ENCODE data around the gene SOHLH2. TPM values are rescaled to one million over a fixed set of nuclear protein-coding genes. Genes with fewer than 3 reads are reported as not detected.

SOHLH2 gene, protein sequence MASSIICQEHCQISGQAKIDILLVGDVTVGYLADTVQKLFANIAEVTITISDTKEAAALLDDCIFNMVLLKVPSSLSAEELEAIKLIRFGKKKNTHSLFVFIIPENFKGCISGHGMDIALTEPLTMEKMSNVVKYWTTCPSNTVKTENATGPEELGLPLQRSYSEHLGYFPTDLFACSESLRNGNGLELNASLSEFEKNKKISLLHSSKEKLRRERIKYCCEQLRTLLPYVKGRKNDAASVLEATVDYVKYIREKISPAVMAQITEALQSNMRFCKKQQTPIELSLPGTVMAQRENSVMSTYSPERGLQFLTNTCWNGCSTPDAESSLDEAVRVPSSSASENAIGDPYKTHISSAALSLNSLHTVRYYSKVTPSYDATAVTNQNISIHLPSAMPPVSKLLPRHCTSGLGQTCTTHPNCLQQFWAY
- 1.1 and 3.4 TPM in 2 replicates for total RNA-seq (2014; rRNA removed; shearing (Covaris generic))

DNA sequence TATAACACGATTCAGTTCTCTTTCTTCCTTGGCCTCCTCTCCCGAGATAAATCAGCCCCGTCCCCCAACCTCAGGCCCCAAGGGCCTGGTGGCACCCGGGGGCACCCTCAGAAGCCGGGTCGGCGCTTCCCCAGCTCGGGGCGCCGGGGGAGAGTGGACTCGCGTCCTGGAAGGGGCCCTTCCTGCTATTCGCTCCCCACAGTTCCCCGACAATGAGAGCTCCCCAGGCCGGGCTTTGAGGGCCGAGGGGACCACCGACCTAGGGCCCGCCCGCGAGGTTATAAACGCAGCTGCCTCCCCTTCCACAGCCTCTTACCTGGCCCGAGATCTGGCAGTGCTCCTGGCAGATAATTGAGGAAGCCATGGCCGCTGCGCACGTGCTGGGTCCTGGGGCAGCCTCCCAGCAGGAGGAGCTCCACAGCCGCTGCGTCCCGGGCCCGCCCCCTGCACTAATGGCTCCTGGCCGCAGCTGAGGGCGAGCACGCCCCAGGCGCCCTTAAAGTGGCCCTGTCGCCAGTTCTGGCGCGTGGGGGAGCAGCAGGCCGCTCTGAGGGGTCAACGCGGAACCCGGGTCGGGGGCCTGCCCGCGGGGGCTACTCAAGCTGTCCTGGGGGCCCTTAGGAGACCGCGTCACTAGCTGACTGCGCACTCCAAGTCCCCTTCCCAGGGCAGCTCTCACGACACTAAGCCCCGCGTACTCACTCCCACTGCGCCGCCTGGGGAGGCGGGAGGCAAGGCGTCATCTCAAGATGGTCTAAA, at the start of gene SOHLH2:
Gene SOHLH2, minus strand, starts transcription at position 394 of the 759 bp plus-strand sequence. Its CDS starts 30 bp downstream, at position 364.
- no peak for DNase-seq (ENCODE audit: low spot score)

DNA sequence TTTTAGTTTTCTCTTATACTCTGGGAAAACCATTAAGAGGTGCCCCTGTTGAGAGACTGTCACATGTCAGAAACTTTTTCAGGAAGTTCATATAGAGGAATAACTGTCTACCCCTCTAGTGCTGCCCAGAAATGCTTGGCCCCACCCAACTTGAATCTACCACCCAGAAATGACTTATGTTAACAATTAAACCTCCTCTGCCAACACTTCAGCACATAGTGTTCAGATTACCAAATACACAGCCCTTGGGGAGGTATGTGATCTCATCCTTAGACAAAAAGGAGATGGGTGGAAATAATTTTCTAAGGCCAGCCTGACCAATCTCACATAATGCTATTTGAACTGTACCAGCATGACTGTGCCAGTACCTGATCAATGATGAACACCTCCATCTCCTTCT, 47.6 kb upstream of the SOHLH2 start:
- no peak for DNase-seq (ENCODE audit: low spot score)

DNA sequence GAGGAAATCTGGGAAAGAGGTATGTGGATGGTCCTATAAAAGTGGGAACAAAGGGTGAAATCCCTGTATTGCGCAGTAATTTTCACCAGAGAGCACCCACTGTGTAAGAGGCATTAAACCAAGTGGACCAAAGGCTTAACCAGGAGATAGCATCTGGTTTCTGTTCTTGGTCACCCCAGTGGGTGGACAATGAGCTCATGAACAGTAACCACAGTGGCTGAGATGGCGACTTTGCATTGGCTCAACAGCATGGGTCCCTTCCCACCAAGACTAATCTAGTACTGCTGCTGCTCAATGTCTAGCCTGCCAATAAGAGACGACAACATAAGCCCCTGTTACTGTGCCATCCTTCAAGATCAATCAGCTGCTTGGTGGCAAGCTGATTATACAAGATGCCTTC, 46.7 kb upstream of the SOHLH2 start:
- no peak for DNase-seq (ENCODE audit: low spot score)

DNA sequence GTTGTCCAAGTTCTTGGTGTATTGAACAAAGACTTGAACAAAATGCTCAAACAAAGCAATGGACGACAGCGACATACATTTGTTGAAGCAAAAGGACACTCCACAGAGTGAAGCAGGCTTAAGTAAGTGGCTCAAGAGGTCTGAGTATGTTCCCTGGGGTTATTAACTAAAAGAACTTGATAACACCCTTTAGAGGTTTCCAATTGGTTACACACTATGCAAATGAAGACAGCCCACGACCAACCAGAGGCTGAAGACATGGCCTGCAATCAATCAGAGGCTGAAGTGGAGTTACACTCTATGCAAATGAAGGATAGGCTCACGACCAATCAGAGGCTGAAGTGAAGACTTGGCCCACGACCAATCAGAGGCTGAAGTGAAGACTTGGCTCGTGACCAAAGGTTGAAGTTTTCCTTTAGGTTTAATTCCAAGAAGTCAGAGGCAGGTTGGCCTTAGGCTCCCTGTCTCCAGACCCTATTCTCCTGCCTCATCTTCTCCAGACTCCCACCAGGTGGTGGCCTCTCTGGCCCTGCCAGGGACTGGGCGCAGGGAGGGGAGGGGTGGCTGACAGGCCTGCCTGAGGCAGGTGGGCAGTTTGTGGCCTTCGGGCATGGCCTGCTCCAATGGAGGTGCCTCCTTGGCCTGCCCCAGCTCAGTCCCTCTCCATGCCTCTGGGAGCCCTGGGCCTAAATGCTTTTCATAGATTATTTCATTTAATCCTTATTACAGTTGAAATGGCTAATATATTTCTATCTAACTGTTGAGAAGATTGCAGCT, 45.2 kb upstream of the SOHLH2 start:
- DNase-seq (ENCODE audit: low spot score), result no peak

DNA sequence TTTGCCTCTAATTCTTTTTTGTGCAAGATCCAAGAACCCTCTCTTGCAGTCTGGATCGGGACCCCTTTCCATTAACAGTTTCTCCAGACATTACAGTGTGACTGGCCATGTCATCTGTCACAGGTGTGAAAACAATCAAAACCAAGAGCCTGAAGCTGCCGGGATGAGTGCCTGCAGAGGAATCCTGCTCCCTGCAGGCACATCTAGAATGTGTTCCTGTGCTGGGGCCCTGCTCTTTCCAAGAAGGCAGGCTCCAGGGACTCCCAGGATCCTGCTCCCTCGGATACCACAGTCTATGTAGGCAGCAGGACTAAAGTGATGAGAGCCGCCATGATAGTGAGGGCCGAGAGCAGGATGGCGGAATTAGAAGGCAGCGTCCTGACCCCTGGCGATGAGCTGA, 44.5 kb upstream of the SOHLH2 start:
- no peak for DNase-seq (ENCODE audit: low spot score)

DNA sequence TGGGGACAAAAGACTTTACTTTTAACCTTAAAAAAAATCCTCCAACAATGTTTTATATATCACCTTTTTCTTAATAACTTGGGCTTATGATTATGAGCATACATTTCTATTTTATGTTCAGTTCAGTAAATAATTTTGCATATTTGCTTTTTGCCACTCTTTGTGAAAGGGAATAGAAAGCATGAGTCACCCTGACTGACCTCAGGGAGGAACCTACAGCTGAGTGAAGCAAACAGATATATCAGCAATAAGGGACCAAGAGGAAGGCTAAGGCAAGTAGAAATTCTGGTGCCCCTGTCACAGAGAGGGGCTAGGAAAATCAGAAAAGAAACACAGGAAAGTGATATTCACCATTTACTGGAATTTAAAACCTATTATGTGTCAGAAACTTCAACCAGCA, 37.2 kb upstream of the SOHLH2 start:
- DNase-seq (ENCODE audit: low spot score), result no peak

DNA sequence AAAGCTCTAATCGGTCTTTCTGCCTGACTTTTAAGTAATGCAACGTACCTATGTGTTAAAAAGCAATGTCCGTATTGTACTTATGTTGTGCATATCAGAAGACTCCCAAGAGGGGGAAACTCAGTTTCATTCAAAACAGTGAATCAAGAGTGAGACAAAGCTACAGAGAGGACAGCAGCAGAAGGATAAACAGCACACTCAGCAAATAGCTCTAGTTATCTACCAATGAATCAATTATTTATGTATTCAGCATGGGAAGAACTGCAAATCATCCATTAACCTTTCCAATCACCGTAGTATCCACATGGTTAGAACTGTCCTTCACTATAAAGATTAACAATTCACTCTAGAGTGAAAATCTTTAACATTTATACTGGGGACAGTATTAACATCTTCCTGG, 36.7 kb upstream of the SOHLH2 start:
- no peak for DNase-seq (ENCODE audit: low spot score)

DNA sequence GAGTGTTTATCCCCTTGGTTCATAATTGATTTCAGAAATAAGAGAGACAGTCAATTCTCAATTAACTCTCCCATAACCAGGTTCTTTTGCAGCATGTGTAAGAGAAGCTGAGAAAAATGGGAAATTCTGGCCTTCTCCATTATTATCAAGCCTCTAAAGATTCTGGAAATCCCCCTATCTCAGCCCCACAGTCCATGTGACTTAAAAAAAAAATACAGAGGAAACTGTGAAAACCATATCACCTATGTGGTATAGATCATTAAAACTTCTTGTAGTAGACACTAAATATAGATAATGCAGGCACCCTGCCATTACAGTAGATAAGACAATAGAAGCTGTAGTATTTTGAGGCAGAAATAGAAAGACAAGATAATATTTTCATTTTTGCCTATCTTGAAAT, 34.3 kb upstream of the SOHLH2 start:
- DNase-seq (ENCODE audit: low spot score), result no peak

DNA sequence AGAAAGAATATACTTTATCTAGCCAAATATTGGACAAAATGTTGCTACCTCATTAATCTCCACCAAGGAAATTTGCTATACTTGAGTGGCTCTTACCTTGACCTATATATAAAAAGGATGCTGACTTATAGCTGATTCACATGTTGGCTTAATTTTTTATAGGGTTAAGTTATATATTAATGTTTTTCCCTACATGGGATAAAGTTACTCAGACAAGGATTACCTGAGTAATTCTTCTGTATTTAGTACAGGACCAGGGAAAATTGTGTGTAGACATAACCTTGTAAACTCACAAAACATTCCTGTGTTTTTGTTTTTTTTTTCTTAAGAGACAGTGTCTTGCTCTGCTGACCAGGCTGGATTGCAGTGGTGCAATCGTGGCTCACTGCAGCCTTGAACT, 30.6 kb upstream of the SOHLH2 start:
- no peak for DNase-seq (ENCODE audit: low spot score)

DNA sequence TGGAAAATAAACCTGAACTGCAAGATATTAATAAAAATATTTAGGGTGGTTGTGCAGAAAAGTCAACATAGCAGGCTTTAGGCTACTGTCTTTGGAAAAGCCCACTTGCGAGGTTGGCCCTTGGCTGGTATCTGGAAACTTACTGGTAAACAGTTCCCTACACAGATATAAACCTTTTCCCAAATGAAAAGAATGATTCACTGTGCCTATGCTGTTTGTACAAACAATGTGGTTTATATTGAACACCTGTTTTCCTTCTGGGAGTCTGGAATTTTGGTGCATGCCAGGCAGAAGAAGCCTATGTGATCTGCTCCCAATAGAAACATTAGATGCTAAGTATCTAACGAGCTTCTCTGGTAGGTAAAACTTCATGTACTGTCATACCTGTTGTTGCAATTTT, 29.7 kb upstream of the SOHLH2 start:
- no peak for DNase-seq (ENCODE audit: low spot score)

DNA sequence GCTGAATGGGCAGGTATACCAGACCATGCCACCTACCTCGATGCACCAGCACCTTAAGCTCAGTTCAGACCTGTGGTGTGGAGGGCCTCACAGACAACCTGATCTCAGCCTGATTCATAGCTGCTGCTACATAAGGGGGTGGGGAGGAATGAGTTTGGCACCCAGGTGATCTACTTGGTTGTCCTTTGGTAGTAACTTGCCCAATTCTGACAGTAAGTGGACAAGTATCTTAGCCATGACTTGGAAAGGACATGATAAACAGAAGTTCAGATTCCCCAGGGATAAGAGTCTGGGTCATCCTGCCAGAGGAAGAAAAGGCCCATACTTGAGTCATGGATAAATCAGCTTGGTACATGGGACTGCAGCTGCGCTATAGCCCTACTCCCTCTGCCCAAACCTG, 28.4 kb upstream of the SOHLH2 start:
- DNase-seq (ENCODE audit: low spot score), result no peak

DNA sequence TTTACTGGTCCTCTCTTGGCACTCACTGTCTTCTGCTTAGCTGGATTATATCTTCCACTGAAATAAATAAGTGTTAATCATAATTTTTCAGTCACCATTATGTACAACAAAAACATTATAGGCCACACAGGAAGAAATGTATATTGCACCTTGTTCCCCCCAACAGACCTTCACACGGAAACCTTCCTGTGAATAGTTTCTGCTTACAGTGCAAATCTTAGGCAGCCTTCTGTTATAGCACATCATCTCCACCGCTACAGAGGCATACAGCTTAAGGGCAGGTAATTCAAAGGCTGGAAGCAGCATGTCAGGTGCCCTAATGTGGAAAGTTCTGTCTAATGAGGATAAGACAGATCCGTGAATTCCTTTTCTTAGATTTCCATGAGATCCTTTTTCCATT, 16.9 kb upstream of the SOHLH2 start:
- no peak for DNase-seq (ENCODE audit: low spot score)

DNA sequence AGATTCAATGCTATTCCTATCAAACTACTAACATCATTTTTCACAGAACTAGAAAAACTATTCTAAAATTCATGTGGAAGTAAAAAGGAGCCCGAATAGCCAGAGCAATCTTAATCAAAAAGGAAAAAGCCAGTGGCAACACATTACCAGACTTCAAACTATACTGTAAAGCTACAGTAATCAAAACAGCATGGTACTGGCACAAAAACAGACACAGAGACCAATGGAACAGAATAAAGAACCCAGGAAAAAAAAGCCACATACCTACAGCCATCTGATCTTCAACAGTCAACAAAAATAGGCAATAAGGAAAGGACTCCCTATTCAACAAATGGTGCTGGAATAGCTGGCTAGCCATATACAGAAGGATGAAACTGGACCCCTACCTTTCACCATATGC, 10.4 kb upstream of the SOHLH2 start:
- no peak for DNase-seq (ENCODE audit: low spot score)

DNA sequence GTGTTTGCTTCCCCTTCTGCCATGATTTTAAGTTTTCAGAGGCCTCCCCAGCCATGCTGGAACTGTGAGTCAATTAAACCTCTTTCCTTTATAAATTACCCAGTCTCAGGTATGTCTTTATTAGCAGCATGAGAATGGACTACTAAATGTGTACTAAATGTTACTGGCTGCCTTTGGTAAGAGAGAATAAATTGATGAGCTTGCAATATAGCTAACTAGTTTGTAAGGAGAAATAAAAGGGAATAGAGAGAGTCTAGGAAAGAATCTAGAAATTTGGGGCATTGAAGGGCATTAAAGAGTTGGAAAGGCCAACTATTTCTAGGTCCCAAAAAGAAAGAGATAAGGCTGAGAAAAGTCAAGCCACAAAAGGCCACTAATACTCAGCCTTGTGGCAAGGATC, 5.5 kb upstream of the SOHLH2 start:
- DNase-seq (ENCODE audit: low spot score), result no peak

DNA sequence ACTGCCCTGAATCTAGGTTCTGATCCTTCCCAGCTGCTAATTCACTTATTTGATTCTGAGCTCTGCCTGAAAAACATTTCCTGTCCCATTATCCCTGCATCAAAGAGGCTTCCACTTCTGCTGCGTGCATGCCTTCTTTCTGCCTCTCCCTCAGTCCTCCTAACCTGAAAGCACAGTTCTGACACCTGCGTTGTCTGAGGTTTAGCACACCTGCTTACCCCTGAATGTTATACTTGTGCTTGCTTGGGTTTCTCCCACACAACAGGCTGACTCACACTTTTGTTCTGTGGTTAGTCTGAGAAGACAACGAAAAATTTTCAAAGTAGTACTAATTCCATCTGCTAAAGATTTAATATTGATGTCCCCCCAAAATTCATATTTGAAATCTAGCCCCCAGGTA, 3.1 kb upstream of the SOHLH2 start:
- DNase-seq (ENCODE audit: low spot score), result no peak

DNA sequence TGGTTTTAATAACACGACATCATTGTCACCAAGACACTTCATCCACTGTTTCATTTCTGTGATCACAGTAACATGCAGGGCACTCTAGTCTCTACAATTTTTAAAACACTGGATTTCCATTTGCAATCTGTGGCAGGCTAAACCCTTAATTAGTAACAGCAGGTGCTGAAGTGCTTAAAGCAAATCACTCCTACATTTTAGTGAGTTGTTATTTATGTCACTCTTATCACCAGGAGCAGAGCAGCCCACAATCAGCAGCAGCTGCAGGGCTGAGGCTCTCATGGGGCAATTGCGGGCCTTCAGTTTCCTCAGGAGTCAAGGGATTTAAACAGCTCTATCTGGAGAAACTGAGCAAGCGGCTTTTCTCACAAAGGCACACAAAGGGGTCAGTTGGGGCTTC, 1.6 kb downstream of the SOHLH2 start:
- DNase-seq (ENCODE audit: low spot score), result no peak

DNA sequence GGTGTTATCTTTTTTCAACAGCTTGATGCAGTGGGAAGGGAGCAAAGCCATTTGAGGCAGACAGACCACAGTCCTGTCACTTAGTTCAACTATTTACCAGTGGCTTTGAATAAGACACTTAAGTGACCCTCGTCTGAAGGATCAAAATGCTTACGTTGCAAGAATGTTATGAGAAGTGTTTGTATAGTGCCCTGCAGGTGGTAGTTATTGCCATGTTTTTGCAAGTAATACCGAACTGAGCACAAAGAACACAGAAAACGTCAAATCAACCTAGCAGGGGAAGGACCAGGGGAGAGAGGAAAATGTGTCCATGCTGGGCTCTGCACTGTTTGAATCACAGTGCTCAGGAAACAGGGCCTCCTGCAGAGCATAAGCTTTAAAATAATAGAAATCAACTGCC, 2.8 kb downstream of the SOHLH2 start:
- no peak for DNase-seq (ENCODE audit: low spot score)

DNA sequence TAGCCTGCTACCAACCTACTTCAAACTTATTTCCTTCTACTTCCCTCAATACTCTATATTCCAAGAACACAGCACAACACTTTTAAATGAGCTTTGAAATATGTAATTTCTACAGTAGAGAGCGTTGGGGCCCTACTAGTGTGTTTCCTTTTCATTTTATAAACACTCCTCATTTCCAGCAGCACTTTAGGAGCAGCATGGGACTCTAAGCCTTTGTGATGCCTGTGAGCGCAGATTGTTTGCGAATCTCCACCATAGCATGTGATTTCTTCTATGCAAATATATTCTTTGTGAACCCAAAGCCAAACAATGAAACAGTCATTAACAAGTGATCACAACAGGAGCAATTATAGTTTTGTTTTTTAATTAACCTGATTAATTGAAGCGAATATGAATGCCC, 3.6 kb downstream of the SOHLH2 start:
- no peak for DNase-seq (ENCODE audit: low spot score)

DNA sequence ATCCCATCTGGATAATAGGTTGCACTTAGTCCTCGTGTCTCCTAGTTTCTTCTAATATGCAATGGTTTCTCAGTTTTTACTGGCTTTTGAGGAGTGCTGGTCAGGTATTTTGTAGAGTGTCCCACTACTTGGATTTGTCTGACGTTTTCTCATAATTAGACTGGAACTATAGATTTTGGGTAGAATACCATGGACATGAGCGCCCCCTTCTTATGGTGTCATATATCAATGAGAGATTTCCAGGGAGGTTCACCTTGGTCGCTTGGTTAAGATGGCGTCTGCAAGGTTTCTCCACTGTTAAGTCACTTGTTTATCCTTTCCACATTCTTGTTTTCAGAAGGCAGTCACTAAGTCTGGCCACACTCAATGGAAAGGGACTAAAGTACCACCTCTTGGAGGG, 6.7 kb downstream of the SOHLH2 start:
- no peak for DNase-seq (ENCODE audit: low spot score)

DNA sequence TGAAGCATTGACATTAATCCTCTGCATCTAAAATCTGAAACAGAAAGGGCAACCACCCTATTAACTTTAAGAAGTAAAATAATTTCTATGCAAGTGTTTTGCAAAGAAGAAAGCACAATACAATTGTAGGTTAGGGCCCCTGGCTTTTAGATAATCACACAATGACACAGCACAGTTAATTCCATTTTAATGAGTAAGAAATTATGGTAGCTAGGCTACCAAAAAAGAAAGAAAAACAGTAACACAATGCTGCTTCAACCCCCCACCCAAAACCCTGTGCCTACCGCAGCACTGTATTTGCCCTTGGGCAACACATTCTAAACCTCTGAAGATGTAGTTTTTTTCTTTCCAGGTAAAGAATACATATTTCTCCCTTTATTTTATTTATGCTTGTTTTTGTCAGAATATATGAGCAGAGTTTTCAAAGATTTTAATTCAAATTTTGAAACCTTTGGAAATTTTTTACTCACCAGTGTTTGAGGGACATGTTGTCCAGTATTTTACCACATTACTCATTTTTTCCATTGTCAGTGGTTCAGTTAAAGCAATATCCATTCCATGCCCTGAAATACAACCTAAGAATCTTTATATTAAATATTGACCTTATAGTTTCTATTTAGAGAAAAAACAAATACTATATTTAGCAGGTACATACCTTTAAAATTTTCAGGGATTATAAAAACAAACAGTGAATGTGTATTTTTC, 21.1 kb downstream of the SOHLH2 start:
- DNase-seq (ENCODE audit: low spot score), result peak; percentile 4

DNA sequence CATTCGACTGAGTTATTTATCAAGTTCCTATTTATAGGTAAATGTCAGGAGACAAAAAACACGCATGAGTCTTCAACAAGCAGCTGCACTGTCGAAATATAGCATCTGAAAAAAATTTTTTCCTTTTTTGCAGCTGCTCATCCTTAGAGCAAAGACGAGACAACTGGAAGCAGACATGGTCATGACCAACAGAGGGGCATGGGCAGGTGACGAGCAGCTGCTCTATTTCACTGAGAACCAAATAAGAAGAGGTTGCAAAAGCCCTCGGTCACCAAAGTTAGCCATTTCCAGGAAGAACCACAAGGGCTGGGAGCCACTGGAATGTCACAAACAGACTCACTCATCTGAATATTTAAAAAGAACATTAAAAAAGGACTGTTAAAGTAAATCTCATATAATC, 22.2 kb downstream of the SOHLH2 start:
- no peak for DNase-seq (ENCODE audit: low spot score)

DNA sequence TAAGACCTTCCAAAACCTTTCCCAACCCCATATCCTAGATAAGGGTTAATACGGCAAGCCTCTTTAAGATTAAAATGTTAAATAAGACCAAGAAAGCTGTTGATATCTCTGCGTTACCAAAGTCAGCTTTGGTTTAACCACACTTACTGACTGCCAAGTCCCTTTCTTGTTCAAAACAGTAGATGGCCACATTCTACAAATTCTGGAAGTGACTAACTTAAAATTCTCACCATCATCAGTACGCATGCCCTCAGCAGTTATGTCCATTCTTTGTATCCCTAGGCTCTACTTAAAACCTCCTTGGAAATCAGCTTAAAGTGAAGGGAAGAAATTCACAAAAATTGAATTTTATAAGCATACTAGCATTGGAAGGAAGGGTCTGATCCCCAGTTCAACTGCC, 23.6 kb downstream of the SOHLH2 start:
- DNase-seq (ENCODE audit: low spot score), result no peak
